Right lung (tissue), 5 donors: ENCODE measurements around the gene NOTUM. TPM values are rescaled to one million over a fixed set of nuclear protein-coding genes. Genes with fewer than 3 reads are reported as not detected.

Source experiments
- DNase-seq, 2 donors: peaks; one replicate each; pipeline ENCODE4 v3.0.0-alpha.2; 2013
- polyA plus RNA-seq, 5 donors: library from polyadenylated mRNA; unstranded; fragments of 120-200 nt; gene quantifications; one replicate each; pipeline versions ENCODE4 v1.2.1 to v1.2.3, GENCODE V29; 2013; ENCODE audit warnings: inconsistent platforms in 1 of 5, low replicate concordance in 1 of 5; ENCODE audit not compliant: insufficient read length in 5 of 5, insufficient read depth in 1 of 5

NOTUM gene
- polyA plus RNA-seq, 5 donors: 29.6 to 81.0 (median 65.9) TPM

DNA sequence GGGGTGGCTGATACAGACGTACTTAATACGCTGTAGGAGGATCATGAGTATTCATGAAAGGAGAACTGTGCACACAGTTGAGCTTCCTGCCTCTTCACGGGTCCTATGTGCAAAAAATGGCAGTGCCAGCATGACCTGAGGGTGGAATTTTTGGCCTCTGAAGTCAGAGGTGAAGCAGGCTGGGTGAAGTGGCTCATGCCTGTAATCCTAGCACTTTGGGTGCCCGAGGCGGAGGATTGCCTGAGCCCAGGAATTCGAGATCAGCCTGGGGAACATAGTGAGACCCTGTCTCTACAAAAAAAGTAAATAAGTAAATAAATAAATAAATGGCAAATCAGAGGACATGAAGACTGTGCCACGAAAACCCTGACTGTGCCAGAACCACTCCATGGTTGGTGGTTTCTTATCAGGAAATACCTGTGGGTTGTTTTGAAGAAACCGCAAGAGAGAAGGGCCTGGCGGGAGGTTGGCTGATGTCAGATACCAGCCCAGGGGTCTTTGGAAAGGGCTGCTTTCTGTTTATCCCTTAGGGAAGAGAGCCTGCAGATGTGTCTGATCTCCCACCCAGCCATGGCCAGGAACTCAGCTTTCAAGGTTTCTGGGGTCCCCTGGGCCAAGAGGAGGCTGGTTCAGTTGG, 19.8 kb upstream of the NOTUM start:
- DNase-seq: no peak

DNA sequence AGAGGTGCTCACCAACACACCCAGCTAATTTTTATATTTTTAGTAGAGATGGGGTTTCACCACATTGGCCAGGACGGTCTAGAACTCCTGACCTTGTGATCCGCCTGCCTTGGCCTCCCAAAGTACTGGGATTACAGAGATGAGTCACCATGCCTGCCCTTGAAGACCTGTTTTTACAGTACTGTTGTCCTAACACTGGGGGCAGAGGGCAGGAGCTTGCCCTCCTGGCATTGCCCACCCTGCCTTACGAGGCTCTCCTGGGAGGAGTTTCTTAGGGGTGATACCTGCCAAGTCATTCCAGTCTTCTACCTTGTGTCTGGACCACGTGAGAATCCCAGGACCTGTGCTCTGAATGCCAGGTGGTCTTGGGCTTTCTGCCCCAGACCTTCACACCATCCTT, 19.1 kb upstream of the NOTUM start:
- no peak for DNase-seq

DNA sequence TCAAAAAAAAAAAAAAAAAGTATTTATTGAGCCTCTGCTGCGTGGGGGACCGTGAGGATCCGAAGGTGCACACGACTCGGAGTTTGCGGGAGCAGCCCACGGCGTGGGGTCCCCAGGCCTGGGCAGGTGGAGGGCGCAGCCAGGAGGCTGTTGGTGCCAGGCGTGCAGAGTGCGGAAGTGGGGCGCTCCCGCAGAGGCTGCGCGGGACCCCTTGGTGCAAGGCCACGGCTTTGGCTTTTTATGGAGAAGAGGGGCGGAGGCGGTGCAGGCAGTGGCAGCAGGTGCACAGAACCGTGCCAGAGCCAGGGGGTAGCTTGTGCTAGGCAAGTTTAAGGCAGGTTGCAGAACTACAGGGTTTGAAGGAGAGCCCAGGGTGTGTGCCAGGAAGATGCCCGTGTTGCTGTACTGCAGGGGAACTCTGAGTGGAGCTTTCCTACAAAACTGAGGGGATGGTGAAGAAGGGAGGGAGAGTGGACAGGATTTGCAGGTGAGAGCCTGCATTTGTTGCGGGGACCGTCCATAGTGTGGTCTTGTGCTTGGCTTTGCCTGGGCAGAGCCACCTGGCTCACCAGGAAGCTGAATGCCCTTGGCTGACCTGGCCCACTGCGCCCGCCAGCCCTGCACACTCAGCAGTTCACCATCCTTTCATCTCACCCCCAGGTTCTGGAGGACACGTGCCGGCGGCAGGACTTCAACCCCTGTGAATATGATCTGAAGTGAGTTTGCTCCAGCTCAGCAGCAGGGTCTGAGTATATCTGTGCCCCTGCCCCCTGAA, 17.7 kb upstream of the NOTUM start:
- no peak for DNase-seq

DNA sequence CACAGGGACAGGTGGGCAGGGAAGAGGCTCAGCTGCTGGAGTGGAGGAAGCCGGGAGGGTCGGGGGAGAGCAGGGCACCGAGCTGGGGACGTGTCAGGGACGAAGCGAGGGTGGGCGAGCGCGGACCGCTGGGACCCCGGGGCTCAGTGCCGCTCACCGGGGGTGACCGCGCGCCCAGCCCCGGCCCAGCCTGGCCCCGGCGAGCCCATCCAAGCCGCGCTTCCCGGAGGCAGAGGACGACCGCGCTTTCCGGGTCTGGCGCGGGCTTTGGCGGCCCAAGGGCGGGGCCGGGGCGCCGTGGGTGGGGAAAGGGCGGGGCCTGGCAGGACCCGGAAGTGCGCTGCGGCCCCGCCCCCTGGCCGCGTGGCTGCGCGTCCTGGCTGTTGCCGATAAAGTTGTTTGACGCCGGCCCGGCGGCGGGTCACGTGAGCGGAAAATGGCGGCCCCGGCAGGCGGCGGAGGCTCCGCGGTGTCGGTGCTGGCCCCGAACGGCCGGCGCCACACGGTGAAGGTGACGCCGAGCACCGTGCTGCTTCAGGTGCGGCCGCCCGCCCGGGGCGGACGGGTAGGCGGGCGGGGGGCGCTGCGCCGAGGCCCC, 16.3 kb upstream of the NOTUM start, which contains the start of gene ASPSCR1:
TSS of gene ASPSCR1 (plus strand) at position 419 of the 598 bp plus-strand sequence. CDS start at position 437, 18 bp downstream.
- DNase-seq: peak; percentile 93

DNA sequence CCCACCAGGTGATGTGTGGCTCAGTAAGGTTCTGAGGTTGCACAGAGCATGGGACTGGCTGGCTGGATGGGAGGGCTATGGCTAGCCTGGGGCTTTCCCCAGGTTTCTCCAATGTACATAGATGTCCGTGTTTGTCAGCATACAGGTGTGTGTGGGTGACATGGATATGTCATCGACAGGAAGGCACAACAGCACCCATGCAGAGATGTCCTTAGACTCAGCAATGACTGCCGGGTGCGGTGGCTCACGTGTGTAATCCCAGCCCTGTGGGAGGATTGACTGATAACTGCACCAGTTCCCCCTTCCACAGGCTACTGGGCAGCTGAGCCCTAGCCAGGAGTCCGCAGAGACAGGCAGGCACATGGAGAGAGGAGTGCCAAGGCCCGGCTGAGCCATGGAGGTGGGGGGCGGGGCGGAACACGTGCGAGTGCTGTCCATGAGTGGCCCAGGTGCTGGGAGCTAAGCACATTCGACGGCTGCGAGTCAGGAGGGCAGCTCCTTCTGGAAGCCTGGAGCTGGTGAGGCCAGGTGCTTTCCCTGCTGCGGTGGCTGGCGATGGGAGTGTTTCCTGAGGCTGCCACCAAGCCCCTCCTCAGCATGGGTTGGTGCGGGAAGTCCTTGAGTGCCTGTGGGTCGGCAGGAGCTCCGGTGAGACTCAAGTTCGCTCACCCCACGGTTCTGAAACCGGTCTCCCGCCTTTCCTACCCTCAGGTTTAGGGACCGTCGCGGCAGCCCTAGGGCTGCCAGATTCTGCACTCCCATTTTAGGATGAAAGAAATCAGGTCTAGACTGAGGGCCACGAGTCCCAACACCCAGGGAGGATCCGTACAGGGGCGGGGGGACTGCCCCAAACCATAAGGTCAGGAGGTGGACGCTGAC, 15.6 kb upstream of the NOTUM start:
- no peak for DNase-seq

DNA sequence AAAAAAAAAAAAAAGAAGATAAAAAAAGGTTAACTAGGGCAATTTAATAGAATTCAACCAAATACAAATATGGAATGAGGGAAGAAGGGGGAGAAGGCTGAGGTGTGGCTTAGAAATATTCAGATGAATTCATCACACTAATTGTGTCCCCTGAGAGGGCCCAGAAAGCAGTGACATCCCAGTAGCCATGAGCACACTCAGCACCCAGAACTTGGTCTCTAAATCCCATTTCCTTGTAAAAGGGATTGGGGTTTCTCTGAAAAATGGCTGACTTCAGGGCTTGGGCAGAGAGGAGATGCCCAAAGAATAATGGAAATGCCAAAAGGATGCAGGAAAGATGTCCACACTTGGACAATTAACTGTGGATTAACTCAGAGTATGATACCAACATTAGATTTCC, 12.4 kb upstream of the NOTUM start:
- DNase-seq: no peak

DNA sequence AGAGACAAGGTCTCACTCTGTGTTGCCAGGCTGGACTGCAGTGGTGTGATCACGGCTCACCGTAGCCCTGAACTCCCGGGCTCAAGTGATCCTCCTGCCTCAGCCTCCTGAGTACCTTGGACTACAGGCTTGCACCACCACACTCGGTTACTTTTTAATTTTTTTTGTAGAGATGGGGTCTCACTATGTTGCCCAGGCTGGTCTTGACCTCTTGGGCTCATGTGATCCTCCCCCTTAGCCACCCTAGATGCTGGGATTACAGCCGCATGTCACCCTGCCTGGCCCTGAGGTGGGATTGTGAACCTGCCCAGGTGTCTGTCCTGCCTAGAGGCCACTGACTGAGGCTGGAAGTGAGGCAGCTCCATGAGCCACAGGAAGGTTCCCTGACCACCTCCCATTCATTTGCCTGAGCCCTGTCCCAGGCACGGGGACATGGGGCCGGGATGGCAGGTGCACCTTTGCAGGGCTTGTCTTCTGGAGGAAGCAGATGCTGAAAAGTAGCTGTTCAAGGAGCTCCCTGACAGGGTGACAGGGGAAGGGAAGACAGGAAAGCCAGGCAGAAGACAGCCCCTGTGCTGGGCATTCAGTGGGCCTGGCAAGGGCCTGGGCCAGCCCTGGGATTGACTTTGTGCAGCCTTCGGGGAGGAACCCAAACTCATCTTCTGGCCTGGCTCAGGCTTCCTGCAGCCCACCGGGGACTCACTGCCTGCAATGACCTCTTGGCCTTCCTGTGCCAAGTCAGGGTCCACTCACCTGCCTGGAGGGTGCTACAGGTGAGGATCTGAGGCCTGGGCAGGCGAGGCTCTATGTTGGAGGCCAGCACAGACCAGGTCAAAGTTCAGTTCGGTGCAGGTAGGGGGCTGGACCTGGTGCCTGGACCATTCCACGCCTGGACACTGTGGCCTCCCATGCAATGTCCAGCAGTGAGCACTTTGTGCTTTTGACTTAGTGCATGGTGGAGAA, 8.1 kb upstream of the NOTUM start:
- DNase-seq: no peak

DNA sequence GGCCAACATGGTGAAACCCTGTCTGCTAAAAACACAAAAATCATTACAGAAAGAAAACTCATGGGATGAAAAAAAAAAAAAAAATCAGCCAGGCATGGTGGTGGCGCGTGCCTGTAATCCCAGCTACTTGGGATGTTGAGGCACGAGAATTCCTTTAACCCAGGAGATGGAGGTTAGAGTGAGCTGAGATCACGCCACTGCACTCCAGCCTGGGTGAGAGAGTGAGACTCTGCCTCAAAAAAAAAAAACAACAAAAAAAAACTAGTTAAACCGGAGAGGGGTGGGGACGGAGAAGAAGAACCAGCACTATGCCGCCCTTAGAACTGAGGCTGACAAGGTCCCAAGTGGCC, 7.4 kb upstream of the NOTUM start:
- DNase-seq: no peak

DNA sequence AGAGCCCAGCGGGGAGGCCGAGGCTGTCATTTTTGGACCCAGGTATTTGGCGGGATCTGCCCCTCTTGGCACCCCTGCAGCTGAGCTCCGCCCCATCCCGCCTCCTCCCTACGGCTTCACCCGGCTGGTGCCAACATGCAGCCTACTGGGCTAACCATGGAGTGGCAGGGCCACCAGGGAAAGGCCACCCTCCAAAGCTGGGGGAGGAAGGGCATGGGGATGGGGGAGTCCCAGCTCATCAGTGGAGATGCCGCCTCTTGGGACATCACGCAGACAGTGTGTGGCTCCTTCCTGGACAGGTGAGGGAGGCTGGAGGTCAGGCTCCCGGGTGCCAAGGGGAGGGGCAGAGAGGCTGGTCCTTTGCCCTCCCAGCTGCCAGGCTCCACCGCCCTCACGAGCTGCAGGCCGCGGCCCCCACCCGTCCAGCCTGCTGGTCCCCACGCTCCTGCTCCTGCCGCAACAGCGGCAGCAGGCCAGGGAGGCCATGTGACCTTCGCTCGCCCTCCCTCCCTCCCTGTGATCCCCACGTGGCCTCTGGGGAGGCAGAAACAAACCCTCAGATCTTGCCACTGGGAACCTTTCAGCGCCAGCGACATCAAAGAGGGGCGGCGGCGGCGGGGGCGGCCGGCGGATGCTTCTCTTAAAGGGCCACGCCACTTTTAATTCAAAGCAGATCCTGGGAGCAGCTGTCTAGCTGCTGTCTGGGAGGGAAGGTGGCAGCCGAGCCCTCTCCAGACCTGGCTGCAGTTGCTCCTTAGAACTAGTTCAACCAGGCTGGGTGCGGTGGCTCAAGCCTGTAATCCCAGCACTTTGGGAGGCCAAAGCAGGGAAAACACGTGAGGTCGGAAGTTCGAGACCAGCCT, 6.8 kb upstream of the NOTUM start:
- peak; percentile 80 to 88 for DNase-seq

DNA sequence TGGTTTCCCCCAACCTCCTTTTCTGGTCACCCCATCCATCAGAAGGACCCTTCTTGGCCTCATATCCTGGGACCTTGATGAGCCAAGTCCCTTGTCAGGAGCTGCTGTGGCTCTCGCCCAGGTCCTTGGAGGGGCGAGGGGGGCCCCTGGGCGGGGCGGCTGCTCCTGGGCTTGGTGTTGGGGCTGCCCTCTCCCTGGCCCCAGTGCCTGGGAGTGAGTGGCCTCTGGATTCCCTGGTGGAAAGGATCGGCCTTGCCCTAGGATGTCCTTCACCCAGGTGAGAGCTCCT, 6.2 kb upstream of the NOTUM start:
- no peak for DNase-seq

DNA sequence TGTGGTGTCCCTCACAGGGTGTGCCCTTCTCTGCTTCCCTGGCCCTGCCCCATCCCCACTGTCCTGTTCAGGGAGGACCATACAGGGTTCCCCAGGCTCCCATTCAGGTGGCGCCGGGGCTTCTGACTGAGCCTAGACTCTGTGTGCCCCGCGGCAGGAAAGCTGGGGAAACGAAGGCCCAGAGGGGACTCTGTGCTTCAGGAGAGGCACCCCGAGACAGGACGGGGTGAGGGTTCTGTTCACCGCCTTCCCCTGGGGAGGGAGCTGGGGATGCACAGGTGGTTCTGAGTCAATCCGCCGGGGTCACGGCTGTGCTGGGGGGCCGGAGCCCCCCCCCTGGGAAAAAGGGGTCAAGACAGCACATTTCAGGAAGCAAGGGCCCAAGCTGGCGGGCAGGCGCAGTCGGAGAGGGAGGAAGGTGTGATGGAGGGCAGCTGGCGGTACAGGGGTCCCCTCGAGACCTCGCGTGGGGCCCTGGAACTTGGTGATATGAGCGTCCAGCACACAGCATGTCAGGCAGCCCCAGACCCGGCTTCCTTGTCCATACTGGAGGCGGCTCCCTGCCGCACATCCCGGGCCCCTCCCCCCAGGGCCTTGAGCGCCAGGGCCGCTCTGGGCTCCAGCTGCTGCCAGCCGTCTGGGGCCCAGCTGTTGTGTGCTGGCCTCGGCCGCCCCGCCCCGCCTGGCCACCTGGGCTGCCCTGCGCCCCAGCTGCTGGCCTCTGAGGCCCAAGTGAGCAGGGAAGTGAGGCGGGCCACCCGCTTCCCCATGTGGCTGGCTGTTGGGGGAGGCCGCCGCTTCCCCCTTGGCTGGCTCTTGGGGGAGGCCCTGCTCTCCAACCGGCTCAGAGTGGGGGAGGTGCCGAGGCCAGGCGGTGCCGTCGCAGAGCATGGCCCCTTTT, 5.6 kb upstream of the NOTUM start:
- DNase-seq: peak; percentile 90 to 93

DNA sequence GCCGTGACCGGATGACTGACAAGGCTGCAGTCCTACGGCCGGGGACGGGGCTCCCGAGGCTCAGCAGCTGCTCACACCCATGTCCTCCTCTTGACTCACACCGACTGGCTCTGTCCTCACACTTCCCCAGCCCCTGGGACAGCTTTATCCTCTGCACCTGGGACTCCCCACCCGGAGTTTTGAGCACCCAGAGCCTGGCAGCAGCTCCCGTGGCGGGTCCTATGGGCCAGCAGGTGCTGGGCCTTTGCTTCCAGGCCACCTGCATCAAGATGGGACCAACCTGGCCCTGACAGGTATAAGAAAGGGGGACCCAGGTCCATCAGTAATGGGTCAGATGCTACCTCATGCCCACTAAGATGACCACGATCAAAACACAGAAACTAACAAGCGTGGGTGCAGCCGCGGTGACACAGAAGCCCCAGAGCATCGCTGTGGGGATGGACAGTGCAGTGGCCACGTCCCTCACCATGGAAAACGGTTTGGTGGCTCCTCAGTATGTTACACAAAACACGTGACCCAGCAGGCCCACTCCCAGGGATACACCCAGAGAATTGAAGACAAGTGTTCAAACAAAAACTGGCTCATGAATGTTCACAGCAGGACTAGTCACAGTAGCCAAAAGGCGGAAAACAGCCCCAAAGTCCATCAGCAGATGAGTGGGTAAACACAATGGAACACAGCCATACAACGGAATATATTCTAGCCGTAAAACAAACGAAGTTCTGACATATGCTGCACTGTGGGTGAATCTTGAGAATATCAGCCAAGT, 3.3 kb upstream of the NOTUM start:
- DNase-seq: no peak

DNA sequence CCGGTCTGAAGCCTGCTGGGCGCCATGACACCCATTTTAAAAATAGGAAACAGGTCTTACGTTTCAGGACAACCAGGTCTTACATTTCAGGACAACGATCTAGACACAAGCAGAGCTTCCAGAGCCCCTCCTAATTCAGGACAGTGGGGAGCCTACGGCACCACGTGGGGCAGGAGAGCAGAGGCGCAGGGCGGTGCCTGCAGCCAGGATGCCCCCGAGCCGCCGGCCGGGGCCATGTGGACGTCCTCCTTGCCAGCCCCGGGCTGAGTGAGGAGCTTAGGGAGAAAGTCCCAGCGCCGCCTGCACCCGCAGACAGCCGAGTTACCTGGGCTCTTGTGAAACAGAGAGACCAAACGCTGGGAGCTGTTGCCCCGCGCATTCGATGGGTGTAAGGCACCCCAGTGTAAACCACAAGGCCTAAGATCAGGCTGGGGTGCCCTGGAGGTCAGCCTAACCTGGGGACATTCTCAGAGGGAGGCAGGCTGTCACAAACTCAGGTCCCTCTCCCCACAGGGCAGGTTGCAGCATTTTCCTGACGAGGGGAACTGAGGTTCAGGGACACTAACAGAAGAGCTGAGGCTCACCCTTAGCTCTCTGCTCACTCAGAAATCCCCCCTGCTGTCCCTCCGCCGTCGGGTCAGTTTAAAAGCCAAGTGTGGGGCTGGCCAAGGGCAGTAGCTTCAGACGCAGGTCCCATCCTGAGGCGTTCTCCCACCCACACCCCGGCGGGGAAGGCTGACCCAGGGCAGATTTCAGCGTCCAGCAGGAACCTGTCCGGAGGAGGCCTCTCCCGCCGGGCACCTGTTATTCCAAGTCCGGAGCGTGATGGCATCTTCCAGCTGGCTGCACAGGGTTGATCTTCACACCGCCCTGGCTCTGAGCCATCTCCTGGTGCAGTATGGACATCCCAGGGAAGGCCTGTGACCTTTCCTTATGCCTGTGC, 1.8 kb upstream of the NOTUM start:
- DNase-seq: no peak

DNA sequence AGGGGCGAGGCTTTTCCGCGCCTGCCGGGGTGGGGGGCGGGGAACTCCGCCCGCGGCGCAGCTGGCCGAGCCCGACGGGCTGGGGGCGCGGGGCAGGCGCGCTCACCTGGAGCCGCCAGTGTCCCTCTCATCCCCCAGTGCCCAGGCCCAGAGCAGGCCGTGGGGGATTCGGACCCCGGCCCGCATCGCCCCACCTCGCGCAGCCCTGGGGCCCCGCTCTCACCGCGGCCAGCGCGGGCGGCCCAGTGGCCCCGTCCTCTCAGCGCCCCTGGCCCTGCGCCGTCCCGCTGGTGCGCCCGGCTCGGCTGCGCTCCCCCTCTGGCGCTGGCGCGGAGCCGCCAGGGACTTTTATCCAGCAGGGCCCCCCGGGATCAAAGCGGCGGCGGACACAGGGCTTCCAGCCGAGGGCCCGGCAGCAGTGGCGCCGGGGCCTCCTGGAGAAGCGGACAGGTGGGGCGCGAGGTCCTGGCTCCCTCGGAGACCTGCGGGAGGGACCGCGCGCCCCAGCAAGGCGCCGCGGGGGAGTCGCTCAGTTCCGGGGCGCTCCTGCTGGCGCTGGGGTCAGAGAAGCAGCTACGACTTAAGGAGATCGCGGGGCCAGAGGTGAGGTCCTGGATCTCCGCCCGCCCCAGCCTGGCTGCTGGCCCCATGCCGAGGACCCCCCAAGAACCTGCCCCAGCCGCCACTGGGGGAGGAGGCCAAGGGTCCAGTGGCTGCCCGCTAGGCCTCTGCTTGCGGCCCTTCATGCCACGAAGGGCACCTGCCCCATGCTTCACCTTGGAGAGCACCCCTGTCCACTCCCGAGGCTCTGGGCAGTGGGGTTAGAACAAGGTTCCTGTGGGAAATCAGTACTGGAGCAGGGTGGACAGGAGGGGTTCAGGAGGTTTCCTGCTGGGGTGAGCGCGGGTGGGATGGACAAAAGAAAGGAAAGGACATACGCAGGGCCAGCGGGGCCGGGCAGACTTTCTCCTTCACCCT, 823 bp upstream of the NOTUM start:
- DNase-seq: no peak

DNA sequence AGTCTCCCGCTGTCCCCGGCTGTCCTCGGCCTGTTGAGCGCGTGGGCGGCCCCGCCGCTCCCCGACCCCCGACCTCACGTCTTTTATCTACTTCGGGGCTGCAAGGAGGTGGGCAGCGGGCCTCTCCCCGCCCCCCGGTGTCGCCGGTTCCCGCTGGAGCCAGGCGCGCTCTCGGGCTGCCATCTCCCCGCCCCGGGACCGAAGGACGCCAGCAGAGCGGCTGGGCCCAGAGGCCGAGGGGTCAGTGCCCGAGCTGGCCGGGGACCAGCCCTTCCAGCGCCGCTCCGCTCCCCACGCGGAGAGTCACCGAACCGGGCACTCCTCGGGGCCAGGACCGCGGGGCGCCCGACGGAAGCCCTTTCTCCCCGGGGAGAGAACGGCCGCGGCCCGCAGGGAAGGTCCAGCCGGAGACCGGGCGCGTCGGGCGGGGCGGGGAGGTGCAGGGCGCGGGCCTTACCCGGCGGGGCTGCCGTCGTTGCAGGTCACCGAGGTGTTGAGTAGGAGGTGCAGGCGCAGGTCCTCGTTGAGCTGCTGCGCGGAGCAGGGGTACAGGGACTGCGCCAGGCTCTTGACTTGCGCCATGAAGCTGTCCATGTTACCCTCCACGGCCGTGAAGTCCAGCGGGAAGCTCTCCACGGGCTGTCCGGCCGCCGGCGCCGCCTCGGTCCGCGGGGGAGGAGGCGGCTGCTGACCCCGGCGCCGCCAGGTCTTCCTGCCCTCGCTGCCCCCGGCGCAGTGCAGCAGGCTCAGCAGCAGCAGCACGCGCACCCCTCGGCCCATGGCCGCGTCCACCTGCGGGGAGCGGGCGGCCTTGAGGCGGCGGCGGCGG, 643 bp downstream of the NOTUM start:
- DNase-seq: no peak
